ENCODE data around the gene USPL1. TPM values are rescaled to one million over a fixed set of nuclear protein-coding genes. Genes with fewer than 3 reads are reported as not detected.

USPL1 gene
- total and polyA plus RNA-seq, 9 donors, result 12.1 to 26.8 (median 22.4) TPM

Small RNAs within 50 kb of the gene (small RNA-seq; reads per million reads assigned to genes)
- gene RF00017, result not detected

Other genes with a start within 250 kb of the USPL1 start
- under 1 TPM in 2 of 7 donors, not detected in 5; 0.11 to 0.15 TPM for gene UBE2L5, start 195.4 kb upstream of the USPL1 start, total RNA-seq
- under 1 TPM in 1 of 2 donors, not detected in 1; 0.48 TPM for gene UBE2L5, start 195.4 kb upstream of the USPL1 start, polyA plus RNA-seq
- 100 to 1,000 TPM; 163 to 283 (median 240) TPM for gene HMGB1, start 152.0 kb upstream of the USPL1 start, total RNA-seq
- 100 to 1,000 TPM; 278 to 323 TPM for gene HMGB1, start 152.0 kb upstream of the USPL1 start, polyA plus RNA-seq
- 10 to 100 TPM in 4 of 7 donors, 1 to 10 TPM in 3; 3.3 to 30.3 (median 10.8) TPM for gene ALOX5AP, start 117.6 kb downstream of the USPL1 start, total RNA-seq
- 10 to 100 TPM in 1 of 2 donors, 1 to 10 TPM in 1; 7.8 to 41.6 TPM for gene ALOX5AP, start 117.6 kb downstream of the USPL1 start, polyA plus RNA-seq

Data from ovary (tissue), 9 donors.